Measurements from ENCODE around the gene MAP7.

The MAP7 gene

GRCh38 chr6:136510782-136511181, 39.4 kb downstream of the MAP7 start:
- H3K4ac ChIP-seq (ENCODE audit: low read length): no peak overlapping the region
- no peak overlapping the region for H3K27ac ChIP-seq (replicated peaks; ENCODE audit: low read length)
- H3K23ac ChIP-seq (ENCODE audit: low read depth, low read length, poor library complexity): no peak overlapping the region
- H3K4me3 ChIP-seq (ENCODE audit: low read length in 2 of 2): no peak overlapping the region
- H4K91ac ChIP-seq (ENCODE audit: low read depth, low read length, poor library complexity): no peak overlapping the region
- no peak overlapping the region for H2BK120ac ChIP-seq (ENCODE audit: low read depth, low read length)
- no peaks in the 10 kb centered on the region for H3K27me3 ChIP-seq (ENCODE audit: control insufficient read depth in 3 of 3, insufficient read depth in 3 of 3, low read depth in 1 of 3, low read length in 3 of 3)
- no peak overlapping the region for H3K9ac ChIP-seq (ENCODE audit: low read depth, low read length, poor library complexity)
- no peak overlapping the region for H3K4me2 ChIP-seq (ENCODE audit: insufficient read depth, low read length, poor library complexity, severe bottlenecking)
- WGBS, 2 donors (ENCODE audit: extremely low coverage in 2 of 2, insufficient read length in 2 of 2, insufficient replicate concordance in 1 of 2): no CpG with 5 or more reads among the region's 4 CpGs
- no peak overlapping the region for H2AFZ ChIP-seq (ENCODE audit: low read length)
- H4K8ac ChIP-seq (ENCODE audit: low read depth, low read length): no peak overlapping the region
- no peaks in the 10 kb centered on the region for H3K9me3 ChIP-seq (replicated peaks in 1 of 2; ENCODE audit: control insufficient read depth in 2 of 2, insufficient read depth in 1 of 2, low read depth in 1 of 2, low read length in 2 of 2)
- H3K4me1 ChIP-seq (ENCODE audit: control insufficient read depth in 2 of 2, insufficient read depth in 1 of 2, low read depth in 1 of 2, low read length in 2 of 2): peaks cover 0 to 2% of the 10 kb centered on the region in 2 donors
- H3K18ac ChIP-seq (ENCODE audit: low read length): no peak overlapping the region
- no peaks in the 10 kb centered on the region for H3K36me3 ChIP-seq (replicated peaks in 1 of 2; ENCODE audit: control insufficient read depth in 2 of 2, insufficient read depth in 2 of 2, low read length in 2 of 2)
- H3K79me1 ChIP-seq (ENCODE audit: low read depth, low read length): no peaks in the 10 kb centered on the region
- H2AK5ac ChIP-seq (ENCODE audit: low read depth, low read length): no peak overlapping the region
- no peak overlapping the region for H2BK12ac ChIP-seq (ENCODE audit: low read length)
- no peak overlapping the region for H2BK15ac ChIP-seq (ENCODE audit: low read length)
- no peak overlapping the region for H3K14ac ChIP-seq (ENCODE audit: low read length)
- no peak overlapping the region for H2BK5ac ChIP-seq (ENCODE audit: low read length)
- DNase-seq (ENCODE audit: low spot score): no peak

- Histone ChIP-seq H3K9ac (ENCODE audit: low read depth, low read length, poor library complexity) (no peak overlapping the region), H4K8ac (ENCODE audit: low read depth, low read length) (no peak overlapping the region), H3K9me3 (replicated peaks in 1 of 2; ENCODE audit: control insufficient read depth in 2 of 2, insufficient read depth in 1 of 2, low read depth in 1 of 2, low read length in 2 of 2) (no peaks in the 10 kb centered on the region), H3K4me2 (ENCODE audit: insufficient read depth, low read length, poor library complexity, severe bottlenecking) (no peak overlapping the region), H3K36me3 (replicated peaks in 1 of 2; ENCODE audit: control insufficient read depth in 2 of 2, insufficient read depth in 2 of 2, low read length in 2 of 2) (no peaks in the 10 kb centered on the region), H2BK120ac (ENCODE audit: low read depth, low read length) (no peak overlapping the region), H3K4me1 (ENCODE audit: control insufficient read depth in 2 of 2, insufficient read depth in 1 of 2, low read depth in 1 of 2, low read length in 2 of 2) (peaks cover 0 to 2% of the 10 kb centered on the region in 2 donors), H2AFZ (ENCODE audit: low read length) (no peak overlapping the region), H3K27me3 (ENCODE audit: control insufficient read depth in 3 of 3, insufficient read depth in 3 of 3, low read depth in 1 of 3, low read length in 3 of 3) (no peaks in the 10 kb centered on the region), H2BK12ac (ENCODE audit: low read length) (no peak overlapping the region), H2AK5ac (ENCODE audit: low read depth, low read length) (no peak overlapping the region), H3K18ac (ENCODE audit: low read length) (no peak overlapping the region), H2BK15ac (ENCODE audit: low read length) (no peak overlapping the region), H3K23ac (ENCODE audit: low read depth, low read length, poor library complexity) (no peak overlapping the region), H3K14ac (ENCODE audit: low read length) (no peak overlapping the region), H3K4ac (ENCODE audit: low read length) (no peak overlapping the region), H3K79me1 (ENCODE audit: low read depth, low read length) (no peaks in the 10 kb centered on the region), H3K27ac (replicated peaks; ENCODE audit: low read length) (no peak overlapping the region), H3K4me3 (ENCODE audit: low read length in 2 of 2) (no peak overlapping the region), H2BK5ac (ENCODE audit: low read length) (no peak overlapping the region), H4K91ac (ENCODE audit: low read depth, low read length, poor library complexity) (no peak overlapping the region)
- WGBS, 2 donors (ENCODE audit: extremely low coverage in 2 of 2, insufficient read length in 2 of 2, insufficient replicate concordance in 1 of 2): no CpG with 5 or more reads among the region's 5 CpGs
- DNase-seq (ENCODE audit: low spot score): no peak
These were observed 39.9 kb downstream of the MAP7 start for GRCh38 chr6:136510299-136510698.

DNA sequence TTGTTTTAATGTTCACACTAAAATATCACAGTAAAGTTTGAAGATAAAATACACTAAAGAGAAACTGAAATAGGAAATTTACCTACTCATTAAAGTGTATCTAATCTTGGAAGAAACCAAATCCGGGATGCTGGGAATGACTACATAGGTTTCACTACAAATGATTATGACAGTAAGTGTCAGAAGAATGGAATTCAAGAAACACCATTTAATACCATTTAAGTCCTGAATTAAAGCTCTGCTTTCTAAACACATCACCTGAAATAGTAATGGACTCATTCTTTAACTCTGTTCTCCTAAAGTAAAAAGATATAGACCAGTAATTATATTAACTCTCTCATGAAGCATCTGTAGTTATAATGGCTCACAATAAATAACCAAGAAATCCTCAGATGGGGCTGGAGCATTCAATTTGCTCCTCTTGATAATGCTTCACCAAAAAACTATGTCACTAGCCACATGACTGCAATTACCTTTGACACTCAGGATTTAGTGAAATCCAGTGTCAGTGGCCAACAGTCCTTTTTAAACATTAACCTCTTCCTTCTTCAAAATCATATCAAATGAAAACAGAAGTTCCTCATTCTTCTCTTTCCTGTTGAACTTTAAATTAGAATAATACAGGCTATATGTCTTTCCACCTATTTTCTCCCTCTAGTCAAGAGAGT, 41.4 kb downstream of the MAP7 start:
- H3K4me2 ChIP-seq (ENCODE audit: insufficient read depth, low read length, poor library complexity, severe bottlenecking): no peak overlapping the region
- no peak overlapping the region for H3K23ac ChIP-seq (ENCODE audit: low read depth, low read length, poor library complexity)
- no peaks in the 10 kb centered on the region for H3K79me1 ChIP-seq (ENCODE audit: low read depth, low read length)
- H2BK15ac ChIP-seq (ENCODE audit: low read length): no peak overlapping the region
- H3K27ac ChIP-seq (replicated peaks; ENCODE audit: low read length): no peak overlapping the region
- H2BK5ac ChIP-seq (ENCODE audit: low read length): no peak overlapping the region
- no peak overlapping the region for H3K14ac ChIP-seq (ENCODE audit: low read length)
- no peak overlapping the region for H2BK120ac ChIP-seq (ENCODE audit: low read depth, low read length)
- H3K36me3 ChIP-seq (replicated peaks in 1 of 2; ENCODE audit: control insufficient read depth in 2 of 2, insufficient read depth in 2 of 2, low read length in 2 of 2): no peaks in the 10 kb centered on the region
- H3K4me3 ChIP-seq (ENCODE audit: low read length in 2 of 2): no peak overlapping the region
- H4K8ac ChIP-seq (ENCODE audit: low read depth, low read length): no peak overlapping the region
- WGBS, 2 donors (ENCODE audit: extremely low coverage in 2 of 2, insufficient read length in 2 of 2, insufficient replicate concordance in 1 of 2): no CpG with 5 or more reads among the region's 1 CpG
- H3K18ac ChIP-seq (ENCODE audit: low read length): no peak overlapping the region
- no peaks in the 10 kb centered on the region for H3K27me3 ChIP-seq (ENCODE audit: control insufficient read depth in 3 of 3, insufficient read depth in 3 of 3, low read depth in 1 of 3, low read length in 3 of 3)
- peaks cover 0 to 2% of the 10 kb centered on the region in 2 donors for H3K4me1 ChIP-seq (ENCODE audit: control insufficient read depth in 2 of 2, insufficient read depth in 1 of 2, low read depth in 1 of 2, low read length in 2 of 2)
- H3K9ac ChIP-seq (ENCODE audit: low read depth, low read length, poor library complexity): no peak overlapping the region
- no peaks in the 10 kb centered on the region for H3K9me3 ChIP-seq (replicated peaks in 1 of 2; ENCODE audit: control insufficient read depth in 2 of 2, insufficient read depth in 1 of 2, low read depth in 1 of 2, low read length in 2 of 2)
- H2AK5ac ChIP-seq (ENCODE audit: low read depth, low read length): no peak overlapping the region
- DNase-seq (ENCODE audit: low spot score): no peak
- no peak overlapping the region for H2BK12ac ChIP-seq (ENCODE audit: low read length)
- no peak overlapping the region for H4K91ac ChIP-seq (ENCODE audit: low read depth, low read length, poor library complexity)
- no peak overlapping the region for H2AFZ ChIP-seq (ENCODE audit: low read length)
- H3K4ac ChIP-seq (ENCODE audit: low read length): no peak overlapping the region

- no peaks in the 10 kb centered on the region for H3K27me3 ChIP-seq (ENCODE audit: control insufficient read depth in 3 of 3, insufficient read depth in 3 of 3, low read depth in 1 of 3, low read length in 3 of 3)
- no peak overlapping the region for H3K27ac ChIP-seq (replicated peaks; ENCODE audit: low read length)
- H3K18ac ChIP-seq (ENCODE audit: low read length): no peak overlapping the region
- WGBS, 2 donors (ENCODE audit: extremely low coverage in 2 of 2, insufficient read length in 2 of 2, insufficient replicate concordance in 1 of 2): no CpG with 5 or more reads among the region's 5 CpGs
- no peaks in the 10 kb centered on the region for H3K36me3 ChIP-seq (replicated peaks in 1 of 2; ENCODE audit: control insufficient read depth in 2 of 2, insufficient read depth in 2 of 2, low read length in 2 of 2)
- H2BK120ac ChIP-seq (ENCODE audit: low read depth, low read length): no peak overlapping the region
- H3K79me1 ChIP-seq (ENCODE audit: low read depth, low read length): no peaks in the 10 kb centered on the region
- H3K14ac ChIP-seq (ENCODE audit: low read length): no peak overlapping the region
- no peak overlapping the region for H2BK15ac ChIP-seq (ENCODE audit: low read length)
- H4K91ac ChIP-seq (ENCODE audit: low read depth, low read length, poor library complexity): no peak overlapping the region
- H3K9ac ChIP-seq (ENCODE audit: low read depth, low read length, poor library complexity): no peak overlapping the region
- no peak overlapping the region for H3K4me3 ChIP-seq (ENCODE audit: low read length in 2 of 2)
- no peak overlapping the region for H3K23ac ChIP-seq (ENCODE audit: low read depth, low read length, poor library complexity)
- no peak overlapping the region for H2AFZ ChIP-seq (ENCODE audit: low read length)
- no peaks in the 10 kb centered on the region for H3K9me3 ChIP-seq (replicated peaks in 1 of 2; ENCODE audit: control insufficient read depth in 2 of 2, insufficient read depth in 1 of 2, low read depth in 1 of 2, low read length in 2 of 2)
- DNase-seq (ENCODE audit: low spot score): no peak
- H4K8ac ChIP-seq (ENCODE audit: low read depth, low read length): no peak overlapping the region
- no peak overlapping the region for H3K4me2 ChIP-seq (ENCODE audit: insufficient read depth, low read length, poor library complexity, severe bottlenecking)
- H3K4ac ChIP-seq (ENCODE audit: low read length): no peak overlapping the region
- no peak overlapping the region for H2BK12ac ChIP-seq (ENCODE audit: low read length)
- H2AK5ac ChIP-seq (ENCODE audit: low read depth, low read length): no peak overlapping the region
- peaks cover 2 to 13% of the 10 kb centered on the region in 2 donors for H3K4me1 ChIP-seq (ENCODE audit: control insufficient read depth in 2 of 2, insufficient read depth in 1 of 2, low read depth in 1 of 2, low read length in 2 of 2)
- H2BK5ac ChIP-seq (ENCODE audit: low read length): no peak overlapping the region
These were observed 44.0 kb downstream of the MAP7 start for GRCh38 chr6:136506124-136506799.
